OCI-LY3 (cell line): ENCODE measurements around the gene BABAM2.

Experiments
- CTCF ChIP-seq: fragments of 200-600, 300-600 bp; sonication (generic); IDR thresholded peaks from 2 replicates; pipeline ENCODE4 v1.5.1; 2014; ENCODE audit warnings: antibody characterized with exemption, low read length, low read depth
- EZH2phosphoT487 ChIP-seq: fragments of 200-600 bp; shearing (Covaris generic); IDR thresholded peaks from 2 replicates; pipeline ENCODE4 v1.6.1; 2018; ENCODE audit warnings: antibody characterized with exemption, mixed run types, low read depth

GRCh38 chr2:27906074-27906473, 15.5 kb downstream of the BABAM2 start:
- TF ChIP-seq CTCF (no peak), EZH2phosphoT487 (no peak)
